Measurements from ENCODE around the gene KLK2.

DNA sequence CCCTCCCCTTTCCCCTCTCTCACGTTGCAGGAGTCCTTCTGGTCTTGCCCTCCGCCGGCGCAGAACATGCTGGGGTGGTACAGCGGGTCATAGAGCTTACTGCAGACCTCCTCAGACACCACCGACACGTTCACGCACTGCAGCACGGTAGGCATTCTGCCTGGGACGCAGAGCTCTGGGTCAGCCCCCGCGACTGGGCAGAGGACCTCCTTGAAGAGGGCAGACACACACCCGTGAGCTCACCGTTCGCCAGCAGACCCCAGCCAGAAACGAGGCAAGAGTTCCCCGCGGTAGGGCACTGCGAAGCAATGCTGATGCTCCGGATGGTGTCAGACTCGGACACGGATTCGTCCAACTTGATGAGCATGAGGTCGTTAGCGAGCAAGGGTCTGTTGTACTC lies 35.1 kb downstream of the KLK2 start:
- no peak for TF ChIP-seq POLR2AphosphoS5 (IDR thresholded peaks at IDR 0.05)
- TF ChIP-seq, protein P1, sequence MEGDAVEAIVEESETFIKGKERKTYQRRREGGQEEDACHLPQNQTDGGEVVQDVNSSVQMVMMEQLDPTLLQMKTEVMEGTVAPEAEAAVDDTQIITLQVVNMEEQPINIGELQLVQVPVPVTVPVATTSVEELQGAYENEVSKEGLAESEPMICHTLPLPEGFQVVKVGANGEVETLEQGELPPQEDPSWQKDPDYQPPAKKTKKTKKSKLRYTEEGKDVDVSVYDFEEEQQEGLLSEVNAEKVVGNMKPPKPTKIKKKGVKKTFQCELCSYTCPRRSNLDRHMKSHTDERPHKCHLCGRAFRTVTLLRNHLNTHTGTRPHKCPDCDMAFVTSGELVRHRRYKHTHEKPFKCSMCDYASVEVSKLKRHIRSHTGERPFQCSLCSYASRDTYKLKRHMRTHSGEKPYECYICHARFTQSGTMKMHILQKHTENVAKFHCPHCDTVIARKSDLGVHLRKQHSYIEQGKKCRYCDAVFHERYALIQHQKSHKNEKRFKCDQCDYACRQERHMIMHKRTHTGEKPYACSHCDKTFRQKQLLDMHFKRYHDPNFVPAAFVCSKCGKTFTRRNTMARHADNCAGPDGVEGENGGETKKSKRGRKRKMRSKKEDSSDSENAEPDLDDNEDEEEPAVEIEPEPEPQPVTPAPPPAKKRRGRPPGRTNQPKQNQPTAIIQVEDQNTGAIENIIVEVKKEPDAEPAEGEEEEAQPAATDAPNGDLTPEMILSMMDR (IDR thresholded peaks at IDR 0.05; ENCODE audit: poor library complexity, severe bottlenecking): no peak
- TF ChIP-seq EZH2 (IDR thresholded peaks at IDR 0.05; ENCODE audit: borderline replicate concordance, insufficient read depth, low read length, poor library complexity, severe bottlenecking): no peak
- no peak for TF ChIP-seq SMC3 (conservative IDR thresholded peaks at IDR 0.05; ENCODE audit: poor library complexity)

Measured in neural cell (in vitro differentiated cells).